UCSD-AML1 (cell line): Measurements from ENCODE around the gene CEMIP.
"Not testable (repeated sequence)": the region's sequence is repeated elsewhere in the genome, so short reads cannot be mapped to it uniquely, and the experiment has no call there.

Source experiments
- DNase-seq: peaks from one replicate; lab custom pipeline; 2025; ENCODE audit not compliant: unreplicated experiment; lab: John Stamatoyannopoulos, UW

CEMIP gene

GRCh38 chr15:80755885-80756284 is 23.3 kb upstream of the CEMIP start:
- no peak for DNase-seq

GRCh38 chr15:80758130-80758745 is 20.9 kb upstream of the CEMIP start:
- no peak for DNase-seq

GRCh38 chr15:80760960-80761359 is 18.2 kb upstream of the CEMIP start:
- DNase-seq = no peak

- DNase-seq = no peak
Observed at GRCh38 chr15:80761754-80762153, 17.4 kb upstream of the CEMIP start.

GRCh38 chr15:80763235-80763634 is 15.9 kb upstream of the CEMIP start:
- DNase-seq = not testable (repeated sequence)

- DNase-seq = no peak
Observed at GRCh38 chr15:80764535-80764934, 14.6 kb upstream of the CEMIP start.

- no peak for DNase-seq
Observed at GRCh38 chr15:80766275-80766674, 12.9 kb upstream of the CEMIP start.

- no peak for DNase-seq
Observed at GRCh38 chr15:80768158-80768557, 11.0 kb upstream of the CEMIP start.

- no peak for DNase-seq
Observed at GRCh38 chr15:80769153-80769828, 9.9 kb upstream of the CEMIP start.

GRCh38 chr15:80769829-80770705 is 9.1 kb upstream of the CEMIP start:
- DNase-seq = no peak

GRCh38 chr15:80773122-80773551 is 6.0 kb upstream of the CEMIP start:
- no peak for DNase-seq

- no peak for DNase-seq
Observed at GRCh38 chr15:80773792-80774352, 5.3 kb upstream of the CEMIP start.

- no peak for DNase-seq
Observed at GRCh38 chr15:80774486-80774885, 4.7 kb upstream of the CEMIP start.

GRCh38 chr15:80775338-80775737 is 3.8 kb upstream of the CEMIP start:
- no peak for DNase-seq

- peak; percentile 38 for DNase-seq
Observed at GRCh38 chr15:80776420-80777045, 2.6 kb upstream of the CEMIP start.

- no peak for DNase-seq
Observed at GRCh38 chr15:80777137-80777536, 2.0 kb upstream of the CEMIP start.

GRCh38 chr15:80777826-80778620 is 1.1 kb upstream of the CEMIP start:
- no peak for DNase-seq

- DNase-seq = no peak
Observed at GRCh38 chr15:80778621-80778963, 578 bp upstream of the CEMIP start.

- DNase-seq = no peak
Observed at GRCh38 chr15:80779658-80780415, 667 bp downstream of the CEMIP start.
